Mucosa of descending colon (tissue), 3 donors: Measurements from ENCODE around the gene C1RL. TPM values are rescaled to one million over a fixed set of nuclear protein-coding genes. Genes with fewer than 3 reads are reported as not detected.

Experiments
- ATAC-seq: fragments of 200-7000 bp; cut with Tn5 transposase; one replicate; pipeline ENCODE4 v1.9.1; 2020; ENCODE audit warnings: mild to moderate bottlenecking, moderate library complexity
- DNase-seq, 3 donors: peaks; one replicate each; pipeline ENCODE4 v3.0.0-alpha.2; 2020
- H3K36me3 ChIP-seq: fragments of 200-600 bp; one replicate; pipeline ENCODE4 v1.8.0; 2021; ENCODE audit warnings: low read depth, mild to moderate bottlenecking
- H3K4me1 ChIP-seq: fragments of 200-600 bp; one replicate; pipeline ENCODE4 v1.8.0; 2021; ENCODE audit warnings: low read depth, mild to moderate bottlenecking
- H3K4me3 ChIP-seq: fragments of 200-600 bp; one replicate; pipeline ENCODE4 v1.8.0; 2021; ENCODE audit warnings: mild to moderate bottlenecking
- H3K9me3 ChIP-seq: fragments of 200-600 bp; one replicate; pipeline ENCODE4 v1.8.0; 2021; ENCODE audit warnings: mild to moderate bottlenecking
- intact Hi-C, 2 donors: fragments of 100-400 bp; cut with DNase I in 1 of 2; cut with micrococcal nuclease in 1 of 2; formaldehyde crosslinking; loops; one replicate each; pipeline versions ENCODE4 v1.11.0 to v1.11.1; 2022; cut with DNase I, micrococcal nuclease
- total RNA-seq, 3 donors: library from RNA; stranded (reverse); fragmentation: NEBNext Ultra II Directional in 2 of 3; extraction: Animal tissue kit (Norgen Biotek cat#: 25700) in 2 of 3; gene quantifications; one replicate each; pipeline versions ENCODE4 v1.2.1 to v1.2.4, GENCODE V29; 2021 to 2023
- TF ChIP-seq, protein P1 (sequence below): fragments of 200-600 bp; IDR thresholded peaks from one replicate; pipeline ENCODE4 v1.8.0; 2022; ENCODE audit warnings: antibody characterized with exemption, mild to moderate bottlenecking
- donor health status: DM: no; HTN: no; CAD: no; lungs with moderate emphysema.
- donor health status: DM: no; HTN: no; CAD: no.
- donor health status: DM: no; HTN: yes; CAD: no.

Gene C1RL
- total RNA-seq, 3 donors from 2014 or later: 47.5 to 61.4 (median 49.4) TPM

DNA sequence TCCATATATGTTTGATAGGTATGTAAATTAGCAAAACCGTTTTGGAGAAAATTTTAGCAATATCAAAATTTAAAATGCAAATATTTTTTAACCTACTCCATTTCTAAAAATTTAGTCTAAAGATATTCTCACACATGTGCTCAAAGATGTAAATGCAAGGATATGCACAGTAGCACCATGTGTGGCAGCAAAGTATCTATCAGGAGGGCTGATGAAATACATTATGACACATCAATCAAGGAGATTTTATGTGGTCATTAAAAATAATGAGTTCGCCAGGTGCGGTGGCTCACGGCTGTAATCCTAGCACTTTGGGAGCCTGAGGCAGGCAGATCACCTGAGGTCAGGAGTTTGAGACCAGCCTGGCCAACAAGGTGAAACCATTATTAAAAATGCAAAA, 8.8 kb downstream of the C1RL start:
- Histone ChIP-seq H3K4me1 (no peaks in the 10 kb centered on the region), H3K36me3 (no peaks in the 10 kb centered on the region), H3K9me3 (no peaks in the 10 kb centered on the region), H3K4me3 (no peak overlapping the region)
- DNase-seq (no peak), ATAC-seq (no peak)
- intact Hi-C loops: no loop called here
- TF ChIP-seq, protein P1, sequence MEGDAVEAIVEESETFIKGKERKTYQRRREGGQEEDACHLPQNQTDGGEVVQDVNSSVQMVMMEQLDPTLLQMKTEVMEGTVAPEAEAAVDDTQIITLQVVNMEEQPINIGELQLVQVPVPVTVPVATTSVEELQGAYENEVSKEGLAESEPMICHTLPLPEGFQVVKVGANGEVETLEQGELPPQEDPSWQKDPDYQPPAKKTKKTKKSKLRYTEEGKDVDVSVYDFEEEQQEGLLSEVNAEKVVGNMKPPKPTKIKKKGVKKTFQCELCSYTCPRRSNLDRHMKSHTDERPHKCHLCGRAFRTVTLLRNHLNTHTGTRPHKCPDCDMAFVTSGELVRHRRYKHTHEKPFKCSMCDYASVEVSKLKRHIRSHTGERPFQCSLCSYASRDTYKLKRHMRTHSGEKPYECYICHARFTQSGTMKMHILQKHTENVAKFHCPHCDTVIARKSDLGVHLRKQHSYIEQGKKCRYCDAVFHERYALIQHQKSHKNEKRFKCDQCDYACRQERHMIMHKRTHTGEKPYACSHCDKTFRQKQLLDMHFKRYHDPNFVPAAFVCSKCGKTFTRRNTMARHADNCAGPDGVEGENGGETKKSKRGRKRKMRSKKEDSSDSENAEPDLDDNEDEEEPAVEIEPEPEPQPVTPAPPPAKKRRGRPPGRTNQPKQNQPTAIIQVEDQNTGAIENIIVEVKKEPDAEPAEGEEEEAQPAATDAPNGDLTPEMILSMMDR: no peak

DNA sequence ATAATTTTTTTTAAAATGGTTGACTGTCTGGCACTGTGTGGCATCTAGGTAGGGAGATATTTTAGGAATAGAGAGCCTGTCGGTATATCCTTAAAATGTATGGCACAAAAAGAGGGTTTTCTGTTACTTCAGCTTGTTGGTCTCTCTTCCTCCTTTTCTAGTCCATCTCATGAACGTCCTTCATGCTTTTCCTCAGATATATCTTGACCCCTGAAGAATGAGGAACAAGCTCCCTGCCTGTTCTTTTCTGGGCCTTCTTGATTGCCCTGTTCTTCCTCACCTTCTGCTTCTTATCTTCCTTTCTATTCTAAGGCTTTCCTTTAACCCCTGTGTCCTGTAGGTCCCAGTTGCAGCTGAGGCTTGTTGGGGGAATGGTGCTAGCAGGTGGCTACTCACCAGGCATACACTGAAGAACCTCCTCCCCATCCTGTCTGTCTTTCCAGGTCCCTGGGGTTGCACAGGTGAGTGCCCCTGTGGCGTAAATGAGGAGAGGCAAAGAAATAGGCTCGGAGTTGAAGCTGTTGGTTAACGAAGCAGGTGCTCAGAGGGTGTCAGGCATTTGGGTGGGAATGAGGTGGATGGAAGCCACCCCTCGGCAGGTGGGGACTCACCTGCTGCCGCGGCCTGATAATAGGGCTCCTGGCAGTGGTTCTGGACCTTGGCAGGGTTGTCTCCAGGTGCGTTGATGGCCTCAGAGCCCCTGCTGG, 9.6 kb downstream of the C1RL start:
- intact Hi-C loops: loop anchor here in 1 of 2 donors (10.0 kb wide), 1 partner anchor 185 kb away; the partner anchor contains the start of gene ENO2
- Histone ChIP-seq H3K4me3 (no peak overlapping the region), H3K9me3 (no peaks in the 10 kb centered on the region), H3K36me3 (no peaks in the 10 kb centered on the region), H3K4me1 (no peaks in the 10 kb centered on the region)
- TF ChIP-seq, protein P1: no peak
- DNase-seq (no peak), ATAC-seq (no peak)

DNA sequence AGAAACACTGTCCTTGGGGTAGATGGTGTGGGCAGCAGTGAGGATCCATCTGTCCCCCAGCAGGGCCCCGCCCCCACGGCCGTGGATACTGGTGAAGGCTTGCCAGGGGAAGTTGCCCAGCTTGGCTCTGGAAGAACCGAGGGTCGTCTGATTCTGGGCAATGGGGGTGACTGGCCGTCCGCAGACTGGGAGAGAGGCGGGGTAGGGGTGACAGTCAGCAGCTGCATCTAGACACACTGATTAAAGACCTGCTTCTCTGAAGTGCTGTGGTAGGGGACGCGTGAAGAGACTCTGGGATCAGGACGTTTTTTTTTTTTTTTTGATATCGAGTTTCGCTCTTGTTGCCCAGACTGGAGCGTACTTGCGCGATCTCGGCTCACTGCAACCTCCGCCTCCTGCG, 12.0 kb downstream of the C1RL start:
- H3K4me3 ChIP-seq: no peak overlapping the region
- TF ChIP-seq, protein P1: no peak
- DNase-seq (no peak), ATAC-seq (no peak)
- intact Hi-C loops: loop anchor here in 1 of 2 donors (10.0 kb wide), 1 partner anchor 182 kb away; the partner anchor contains the start of gene ENO2
- H3K36me3 ChIP-seq: no peaks in the 10 kb centered on the region
- no peaks in the 10 kb centered on the region for H3K9me3 ChIP-seq
- H3K4me1 ChIP-seq: peaks cover 3% of the 10 kb centered on the region

DNA sequence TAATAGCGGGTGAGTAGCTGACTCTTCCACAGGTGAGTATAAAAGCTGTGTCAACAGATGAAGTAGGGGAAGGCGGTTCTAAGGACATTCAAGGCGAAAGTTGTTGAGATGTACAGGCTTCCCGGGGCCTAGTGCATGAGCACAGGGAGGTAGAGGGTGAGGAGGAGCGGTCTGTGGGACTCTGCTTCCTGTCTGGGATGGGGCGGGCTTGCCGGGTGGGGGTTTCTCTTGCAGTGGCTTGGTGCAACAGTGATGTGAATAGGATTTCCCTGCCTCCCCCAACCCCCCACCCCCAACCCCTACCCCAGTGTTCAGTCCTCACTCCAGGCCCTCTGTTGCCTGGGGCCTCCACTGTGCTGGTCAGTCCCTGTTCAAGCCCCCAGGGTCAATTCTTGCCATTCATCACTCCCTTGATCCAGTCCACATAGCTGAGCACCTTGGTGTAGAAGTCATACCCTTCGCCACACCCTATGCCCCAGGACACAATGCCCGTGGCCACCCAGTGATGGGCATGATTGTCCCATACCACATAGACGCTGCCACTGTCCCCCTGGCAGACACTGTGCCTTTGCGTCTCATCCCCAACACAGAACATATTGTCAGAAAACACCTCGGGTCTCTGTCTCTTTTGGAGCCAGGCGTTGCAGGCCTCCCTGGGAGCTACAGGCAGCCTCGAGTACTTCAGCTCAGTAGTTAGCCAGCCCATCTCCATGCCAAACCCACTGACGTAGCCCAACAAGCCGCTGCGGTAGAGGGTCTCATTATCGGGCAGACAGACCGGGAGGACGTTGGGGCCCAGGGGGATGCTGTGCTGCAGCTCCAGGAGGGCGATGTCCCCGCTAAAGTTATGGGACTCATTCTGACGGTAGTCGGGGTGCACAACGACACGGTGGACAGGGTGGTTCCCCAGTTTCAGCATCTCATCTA, 12.7 kb downstream of the C1RL start:
- Histone ChIP-seq H3K4me3 (no peak overlapping the region), H3K9me3 (no peaks in the 10 kb centered on the region), H3K4me1 (peaks cover 5% of the 10 kb centered on the region), H3K36me3 (no peaks in the 10 kb centered on the region)
- intact Hi-C loops: loop anchor here in 1 of 2 donors (10.0 kb wide), 1 partner anchor 181 kb away; the partner anchor contains the start of gene ENO2
- no peak for ATAC-seq
- TF ChIP-seq, protein P1: no peak
- no peak for DNase-seq

DNA sequence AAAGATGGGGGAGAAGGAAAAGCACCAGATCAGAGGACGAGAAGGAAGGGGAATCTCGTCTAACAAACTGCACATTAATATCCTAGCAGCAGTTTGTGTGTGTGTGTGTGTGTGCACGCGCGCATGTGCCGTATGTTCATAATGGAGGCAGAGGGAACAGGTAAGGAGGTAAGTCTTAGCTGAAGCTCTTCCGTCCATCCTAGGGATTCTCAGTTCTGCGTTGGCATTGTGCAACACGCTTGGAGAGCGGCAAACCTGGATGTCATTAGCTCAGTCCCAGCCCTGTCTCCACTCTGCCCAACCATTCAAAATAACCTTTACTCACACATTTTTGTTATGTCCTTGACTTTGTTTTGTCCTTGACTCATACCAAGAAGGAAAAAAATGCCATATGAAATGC, 15.1 kb downstream of the C1RL start:
- no peaks in the 10 kb centered on the region for H3K36me3 ChIP-seq
- no peaks in the 10 kb centered on the region for H3K9me3 ChIP-seq
- H3K4me1 ChIP-seq: peaks cover 5% of the 10 kb centered on the region
- H3K4me3 ChIP-seq: no peak overlapping the region
- TF ChIP-seq, protein P1: no peak
- intact Hi-C loops: loop anchor here in 1 of 2 donors (10.0 kb wide), 1 partner anchor 179 kb away; the partner anchor contains the start of gene ENO2
- ATAC-seq (no peak), DNase-seq (no peak)
